Measurements from ENCODE around the gene KLHL1. TPM values are rescaled to one million over a fixed set of nuclear protein-coding genes. Genes with fewer than 3 reads are reported as not detected.

The KLHL1 gene
- total and polyA plus RNA-seq, 2 of the 13 experiments (the other 11 are each of a cell fraction or from before 2014, with no cell fraction given), result 0.01 TPM; not detected in 1

DNA sequence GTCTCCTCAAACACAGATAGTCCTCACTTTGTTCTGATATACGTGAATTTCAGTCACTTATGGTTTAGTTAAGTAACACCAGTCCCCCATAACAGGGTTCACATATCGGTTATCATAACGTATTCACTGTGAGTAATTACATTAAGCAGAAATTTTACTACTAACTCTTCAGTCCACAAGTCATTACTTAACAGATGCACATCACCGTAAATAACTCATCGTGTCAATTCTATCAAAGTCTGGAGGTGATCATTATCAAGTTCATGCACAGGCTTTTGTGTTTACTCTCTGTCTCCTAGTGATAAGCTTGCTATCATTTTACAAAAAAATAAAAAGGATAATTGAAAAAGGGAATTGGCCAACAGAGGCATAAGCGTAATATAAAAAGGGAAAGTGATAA, 288.1 kb downstream of the KLHL1 start (continued):
- TF ChIP-seq ZNF703 (CRISPR knock-in tag; IDR thresholded peaks at IDR 0.05; ENCODE audit: borderline replicate concordance) (no peak), ZSCAN12 (CRISPR knock-in tag; IDR thresholded peaks at IDR 0.05) (no peak), PCBP1 (IDR thresholded peaks at IDR 0.05; ENCODE audit: borderline replicate concordance, low read depth, low read length) (no peak), TAF15 (IDR thresholded peaks at IDR 0.05; ENCODE audit: low read depth, low read length, poor library complexity, severe bottlenecking) (no peak), TAF1 (CRISPR knock-in tag; IDR thresholded peaks at IDR 0.05) (no peak), ZNF766 (CRISPR knock-in tag; IDR thresholded peaks at IDR 0.05; ENCODE audit: borderline replicate concordance) (no peak), FOXP1 (IDR thresholded peaks at IDR 0.05) (no peak), FOXP1 (CRISPR knock-in tag; IDR thresholded peaks at IDR 0.05) (no peak), MIER2 (CRISPR knock-in tag; IDR thresholded peaks at IDR 0.05) (no peak), ZFP41 (CRISPR knock-in tag; IDR thresholded peaks at IDR 0.05; ENCODE audit: borderline replicate concordance) (no peak), TBX2 (CRISPR knock-in tag; IDR thresholded peaks at IDR 0.05; ENCODE audit: borderline replicate concordance) (no peak)
- TF ChIP-seq, protein P1, sequence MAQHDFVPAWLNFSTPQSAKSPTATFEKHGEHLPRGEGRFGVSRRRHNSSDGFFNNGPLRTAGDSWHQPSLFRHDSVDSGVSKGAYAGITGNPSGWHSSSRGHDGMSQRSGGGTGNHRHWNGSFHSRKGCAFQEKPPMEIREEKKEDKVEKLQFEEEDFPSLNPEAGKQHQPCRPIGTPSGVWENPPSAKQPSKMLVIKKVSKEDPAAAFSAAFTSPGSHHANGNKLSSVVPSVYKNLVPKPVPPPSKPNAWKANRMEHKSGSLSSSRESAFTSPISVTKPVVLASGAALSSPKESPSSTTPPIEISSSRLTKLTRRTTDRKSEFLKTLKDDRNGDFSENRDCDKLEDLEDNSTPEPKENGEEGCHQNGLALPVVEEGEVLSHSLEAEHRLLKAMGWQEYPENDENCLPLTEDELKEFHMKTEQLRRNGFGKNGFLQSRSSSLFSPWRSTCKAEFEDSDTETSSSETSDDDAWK (CRISPR knock-in tag; IDR thresholded peaks at IDR 0.05), result no peak
- TF ChIP-seq, protein P2, sequence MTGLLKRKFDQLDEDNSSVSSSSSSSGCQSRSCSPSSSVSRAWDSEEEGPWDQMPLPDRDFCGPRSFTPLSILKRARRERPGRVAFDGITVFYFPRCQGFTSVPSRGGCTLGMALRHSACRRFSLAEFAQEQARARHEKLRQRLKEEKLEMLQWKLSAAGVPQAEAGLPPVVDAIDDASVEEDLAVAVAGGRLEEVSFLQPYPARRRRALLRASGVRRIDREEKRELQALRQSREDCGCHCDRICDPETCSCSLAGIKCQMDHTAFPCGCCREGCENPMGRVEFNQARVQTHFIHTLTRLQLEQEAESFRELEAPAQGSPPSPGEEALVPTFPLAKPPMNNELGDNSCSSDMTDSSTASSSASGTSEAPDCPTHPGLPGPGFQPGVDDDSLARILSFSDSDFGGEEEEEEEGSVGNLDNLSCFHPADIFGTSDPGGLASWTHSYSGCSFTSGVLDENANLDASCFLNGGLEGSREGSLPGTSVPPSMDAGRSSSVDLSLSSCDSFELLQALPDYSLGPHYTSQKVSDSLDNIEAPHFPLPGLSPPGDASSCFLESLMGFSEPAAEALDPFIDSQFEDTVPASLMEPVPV (CRISPR knock-in tag; IDR thresholded peaks at IDR 0.05), result no peak
